PC-9 (cell line): ENCODE data around the gene SLC38A3.

ENCODE experiments used
- CTCF ChIP-seq: fragments of 200-600 bp; sonication (generic); conservative IDR thresholded peaks from 2 replicates; pipeline ENCODE4 v1.6.1; 2017; ENCODE audit warnings: mixed run types, antibody characterized with exemption, mild to moderate bottlenecking, moderate library complexity
- EZH2 ChIP-seq: fragments of 200-600 bp; sonication (generic); IDR thresholded peaks from 2 replicates; pipeline ENCODE4 v1.8.0; 2017; ENCODE audit warnings: antibody characterized with exemption, low read depth

- TF ChIP-seq CTCF (no peak), EZH2 (no peak)
These were observed 30.8 kb downstream of the SLC38A3 start, which contains the start of gene GNAI2 for GRCh38 chr3:50235716-50236483.
